8988T (cell line): ENCODE data around the gene KRTAP8-1.

Source experiments
- DNase-seq: peaks from one replicate; pipeline ENCODE4 v3.0.0; 2011

The KRTAP8-1 gene, protein sequence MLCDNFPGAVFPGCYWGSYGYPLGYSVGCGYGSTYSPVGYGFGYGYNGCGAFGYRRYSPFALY

DNA sequence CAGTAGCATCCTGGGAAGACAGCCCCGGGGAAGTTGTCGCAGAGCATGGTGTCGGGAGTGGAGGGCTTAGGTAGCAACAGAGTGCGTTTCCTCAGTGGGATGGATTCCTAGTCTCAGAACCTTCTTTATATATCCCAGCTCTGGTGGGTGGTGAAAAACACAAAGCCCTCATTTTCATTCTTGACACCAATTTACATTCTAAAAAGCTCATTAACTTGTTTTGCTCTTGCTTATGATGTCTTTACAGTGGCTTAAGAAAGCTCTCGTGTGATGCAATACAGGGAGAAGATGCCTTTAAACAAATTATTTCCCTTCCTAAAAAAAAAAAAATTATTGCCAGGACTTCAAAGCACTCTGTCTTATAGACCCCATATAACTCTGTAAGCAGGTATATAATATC, at the start of gene KRTAP8-1:
Gene KRTAP8-1, minus strand, starts transcription at position 101 of the 400 bp plus-strand sequence. Its CDS starts 54 bp downstream, at position 47.
- DNase-seq = no peak

DNA sequence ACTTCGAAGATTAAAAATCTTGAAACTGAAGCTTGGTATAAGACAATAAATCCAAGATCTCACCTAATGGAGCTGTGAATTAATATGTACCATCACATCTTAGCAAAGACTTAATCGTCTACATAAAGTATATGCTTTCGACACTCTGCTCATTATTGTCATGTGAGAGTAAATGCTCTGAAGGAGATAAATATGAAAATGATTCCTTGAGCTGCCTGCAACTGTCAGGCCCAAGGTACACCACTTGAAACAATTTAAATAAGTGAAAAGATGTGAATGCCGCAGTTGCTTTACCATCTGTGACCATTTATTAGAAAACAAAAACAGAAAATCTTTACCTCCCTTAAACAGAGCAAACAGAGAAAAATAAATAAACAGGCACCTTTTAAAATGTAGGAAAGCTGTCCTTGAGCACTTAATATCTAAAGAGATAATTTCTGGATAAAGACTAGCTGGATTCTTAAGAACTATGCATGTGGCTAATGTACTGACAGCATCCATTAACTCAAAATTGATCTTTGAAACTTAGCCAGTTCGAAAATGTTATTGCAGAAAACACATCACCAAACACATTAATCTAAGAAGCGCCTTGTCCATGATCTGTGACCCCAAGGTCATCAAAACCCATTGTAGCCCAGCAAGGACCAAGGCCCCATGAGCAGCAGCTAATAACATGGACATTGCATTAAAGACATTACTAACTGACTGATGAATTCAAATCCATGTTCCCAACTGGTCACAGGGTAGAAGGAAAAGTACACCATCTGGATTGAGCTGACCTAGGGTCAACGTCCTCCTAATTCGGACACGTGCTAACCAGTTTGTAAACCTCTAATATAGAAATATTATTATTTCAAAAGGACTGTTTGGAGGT, 34.8 kb upstream of the KRTAP8-1 start:
- no peak for DNase-seq

DNA sequence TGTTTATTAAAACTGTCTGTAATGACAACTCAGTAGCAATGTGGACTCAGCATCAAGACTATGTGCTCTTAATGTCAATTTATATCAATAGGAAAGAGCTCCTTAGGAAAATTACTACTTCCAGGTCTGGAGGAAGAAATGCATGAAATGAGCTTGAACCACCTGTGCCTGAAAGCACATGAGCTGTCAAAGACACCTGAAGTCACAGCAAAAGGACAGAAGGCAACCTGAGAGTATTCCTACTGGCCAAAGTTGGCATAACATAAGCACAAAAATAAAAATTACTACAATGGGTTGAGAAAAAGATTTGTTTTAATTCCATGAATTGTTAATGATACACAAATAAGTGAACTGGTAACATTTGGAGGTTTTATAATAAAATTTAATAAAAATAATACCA, 29.9 kb upstream of the KRTAP8-1 start:
- no peak for DNase-seq

DNA sequence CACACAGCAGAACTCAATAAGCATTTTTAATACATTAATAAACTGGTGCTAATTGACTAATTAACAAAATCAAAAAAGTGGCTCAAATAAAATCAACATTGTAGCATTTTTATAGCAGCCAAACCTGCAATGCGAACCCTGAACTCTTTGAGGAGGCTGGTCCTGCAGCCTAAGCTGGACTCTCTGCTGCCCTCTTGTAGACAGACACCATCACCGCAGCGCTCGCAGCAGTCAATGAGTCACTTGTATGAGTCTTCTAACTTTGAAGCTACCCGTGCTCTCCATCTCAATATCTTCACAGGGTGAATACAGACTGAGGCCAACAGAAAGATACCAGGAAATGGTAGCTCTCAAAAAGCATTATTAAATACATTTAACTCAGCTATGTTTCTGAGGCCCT, 26.2 kb upstream of the KRTAP8-1 start:
- DNase-seq = peak; percentile 13

DNA sequence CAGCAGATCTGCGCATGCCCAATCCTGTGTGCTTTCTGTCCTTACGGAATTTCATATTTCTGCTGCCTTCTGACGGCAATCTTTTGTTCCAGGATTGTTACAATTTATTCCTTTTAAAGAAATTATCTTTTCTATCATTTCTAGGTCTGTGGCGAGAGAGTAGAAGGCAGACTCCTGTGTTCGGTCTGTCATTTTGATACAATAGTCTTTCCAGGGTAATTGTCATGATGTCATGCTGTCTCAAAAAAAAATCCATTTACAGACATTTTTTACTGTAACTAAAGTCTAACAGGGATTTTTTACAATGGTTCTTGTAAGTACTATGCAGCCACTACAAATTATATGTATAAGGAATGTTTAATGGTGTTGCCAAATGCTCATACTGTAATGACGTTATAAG, 25.5 kb upstream of the KRTAP8-1 start:
- no peak for DNase-seq

DNA sequence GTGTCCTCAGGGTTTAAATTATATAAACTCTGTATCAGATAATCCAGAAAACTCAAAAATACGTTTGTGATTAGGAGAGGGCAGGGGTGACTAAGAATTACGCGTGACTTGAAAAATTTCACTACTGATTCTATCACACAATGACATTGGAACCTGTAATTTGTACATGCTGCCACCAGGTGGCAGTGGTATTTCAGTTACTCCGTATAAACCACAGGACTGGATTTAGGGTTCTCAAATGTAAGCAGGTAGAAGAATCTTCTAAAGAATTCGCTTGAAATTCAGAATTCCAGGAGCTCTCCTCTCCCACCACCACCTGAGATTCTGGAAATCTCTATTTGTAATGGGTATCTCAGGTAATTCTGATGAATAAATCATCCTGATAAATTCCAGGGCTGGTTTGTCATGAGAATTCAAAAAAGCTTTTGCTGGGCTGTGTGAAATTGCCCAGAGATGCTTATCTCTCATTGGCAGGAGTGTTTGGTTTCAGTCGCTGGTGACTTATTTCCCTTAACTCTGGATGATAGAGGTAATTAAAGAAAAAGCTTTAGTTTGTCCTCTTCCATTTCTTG, 18.2 kb upstream of the KRTAP8-1 start:
- DNase-seq = no peak

DNA sequence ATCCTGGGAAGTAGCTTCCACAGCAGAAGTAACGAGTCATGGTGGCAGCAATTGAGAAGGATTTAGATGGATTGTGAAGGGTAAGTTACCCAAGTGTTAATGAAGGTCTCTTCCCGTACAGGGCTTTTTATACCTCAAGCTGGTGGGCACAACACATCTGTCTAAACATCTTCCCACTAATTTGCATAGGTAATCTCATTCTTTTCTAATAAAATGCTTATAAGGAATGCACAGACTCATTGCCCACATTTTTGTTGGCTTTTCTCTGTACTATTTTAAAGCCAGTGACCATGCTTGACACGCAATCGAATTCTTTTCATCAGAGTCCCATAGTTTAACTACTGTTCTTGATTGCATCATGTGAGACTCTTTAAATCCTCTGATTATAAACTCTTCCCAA, 16.6 kb upstream of the KRTAP8-1 start, which contains the start of gene KRTAP7-1:
Gene KRTAP7-1, minus strand, starts transcription at position 101 of the 400 bp plus-strand sequence. Its CDS starts 61 bp downstream, at position 40.
- DNase-seq = no peak

DNA sequence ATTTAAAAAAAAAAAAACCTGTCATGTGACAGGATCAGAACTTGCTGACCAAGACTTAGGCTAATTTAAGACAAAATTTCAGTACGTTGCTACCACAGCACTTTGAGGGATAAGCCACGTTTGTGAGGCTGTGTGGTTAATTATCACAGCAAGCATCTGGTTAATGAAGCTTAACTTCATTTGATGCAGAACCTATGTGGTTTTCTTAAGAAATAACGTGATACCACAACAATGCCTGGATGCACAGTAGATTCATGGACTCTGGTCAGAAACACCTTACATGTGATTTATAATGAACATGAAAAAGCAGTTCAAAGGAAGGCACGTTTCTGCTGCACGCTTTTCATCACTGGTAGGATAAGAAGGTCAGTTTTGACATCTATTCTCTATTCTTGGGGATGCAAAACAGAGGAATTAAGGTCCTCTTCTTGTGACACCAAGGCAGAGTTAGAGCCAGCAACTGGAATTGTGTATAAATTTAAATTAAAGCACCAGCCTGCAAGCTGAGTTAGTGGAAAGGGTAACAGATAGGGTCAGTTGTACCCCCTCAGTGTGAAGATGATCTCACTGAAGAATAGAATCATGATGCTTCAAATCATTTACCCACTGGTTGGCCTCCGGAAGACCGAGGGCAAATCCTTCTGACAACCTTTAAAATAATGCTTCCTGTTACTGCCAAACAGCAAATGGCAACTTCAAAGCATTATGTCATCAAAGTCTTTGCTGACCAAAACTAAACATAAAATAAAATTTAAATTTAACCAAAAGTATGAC, 6.0 kb upstream of the KRTAP8-1 start:
- no peak for DNase-seq

DNA sequence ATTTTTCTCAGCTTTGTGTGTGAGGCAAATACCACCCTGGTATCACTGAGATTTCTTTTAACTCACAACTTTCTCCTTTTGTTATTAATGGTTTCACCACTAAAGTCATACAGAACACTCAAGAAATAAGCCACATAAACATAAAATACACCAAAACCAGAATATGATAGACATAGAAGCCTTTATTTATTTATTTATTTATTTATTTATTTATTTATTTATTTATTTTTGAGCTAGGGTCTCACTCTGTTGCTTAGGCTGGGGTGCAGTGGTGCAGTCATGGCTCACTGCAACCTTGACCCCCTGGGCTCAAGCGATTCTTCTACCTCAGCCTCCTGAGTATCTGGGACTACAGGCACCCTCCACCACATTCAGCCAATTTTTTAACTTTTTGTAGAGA, 12.5 kb downstream of the KRTAP8-1 start:
- DNase-seq = no peak

DNA sequence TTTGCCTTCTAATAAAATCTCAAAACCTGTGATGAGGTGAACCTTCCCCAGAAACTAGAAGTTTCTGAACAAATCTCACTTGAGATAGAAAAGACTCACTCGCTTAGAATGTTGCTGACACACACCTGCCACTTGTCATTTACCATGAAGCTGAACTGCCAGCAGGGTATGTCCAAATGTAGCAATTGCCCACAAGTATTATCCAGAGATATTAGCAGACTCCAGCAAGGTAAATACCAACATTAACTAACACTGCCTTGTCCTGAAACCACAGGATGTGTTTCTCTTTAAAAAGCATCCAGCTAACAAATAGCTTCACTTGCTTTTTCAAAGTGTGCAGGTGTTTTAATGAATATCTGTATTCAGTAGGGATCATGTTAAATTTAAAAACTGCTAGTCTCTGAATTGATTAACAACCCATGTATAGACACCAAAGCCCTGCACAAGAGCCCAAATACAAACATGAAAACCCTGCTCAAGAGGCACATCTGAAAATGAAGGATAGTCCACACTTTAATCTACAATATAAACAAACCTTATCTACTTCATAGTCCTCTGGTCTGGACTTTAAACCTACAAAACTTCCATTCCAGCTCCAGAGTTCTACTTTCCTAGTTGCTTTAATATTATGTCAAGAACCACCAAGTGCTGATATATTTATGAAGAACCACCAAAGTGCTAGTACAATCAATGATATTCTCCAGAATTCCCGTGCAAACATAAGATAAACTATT, 19.3 kb downstream of the KRTAP8-1 start:
- no peak for DNase-seq

DNA sequence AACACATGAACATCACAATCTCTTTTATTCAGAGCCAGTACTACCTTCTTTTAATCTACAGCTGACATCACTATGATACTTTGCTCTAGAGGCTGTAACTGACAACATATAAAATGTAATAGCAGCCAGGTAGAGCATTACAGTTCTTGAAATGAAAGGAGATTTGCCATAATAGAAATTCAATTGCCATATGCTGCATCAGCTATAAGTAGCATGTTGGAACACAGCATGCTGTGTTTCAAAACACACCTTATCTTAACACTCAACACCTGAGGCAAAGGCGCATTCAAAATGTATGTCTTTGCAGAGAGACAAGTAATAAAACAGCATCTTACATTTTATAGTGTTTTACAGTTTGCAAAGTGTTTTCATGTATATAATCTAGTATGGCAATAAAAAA, 33.8 kb downstream of the KRTAP8-1 start:
- no peak for DNase-seq

DNA sequence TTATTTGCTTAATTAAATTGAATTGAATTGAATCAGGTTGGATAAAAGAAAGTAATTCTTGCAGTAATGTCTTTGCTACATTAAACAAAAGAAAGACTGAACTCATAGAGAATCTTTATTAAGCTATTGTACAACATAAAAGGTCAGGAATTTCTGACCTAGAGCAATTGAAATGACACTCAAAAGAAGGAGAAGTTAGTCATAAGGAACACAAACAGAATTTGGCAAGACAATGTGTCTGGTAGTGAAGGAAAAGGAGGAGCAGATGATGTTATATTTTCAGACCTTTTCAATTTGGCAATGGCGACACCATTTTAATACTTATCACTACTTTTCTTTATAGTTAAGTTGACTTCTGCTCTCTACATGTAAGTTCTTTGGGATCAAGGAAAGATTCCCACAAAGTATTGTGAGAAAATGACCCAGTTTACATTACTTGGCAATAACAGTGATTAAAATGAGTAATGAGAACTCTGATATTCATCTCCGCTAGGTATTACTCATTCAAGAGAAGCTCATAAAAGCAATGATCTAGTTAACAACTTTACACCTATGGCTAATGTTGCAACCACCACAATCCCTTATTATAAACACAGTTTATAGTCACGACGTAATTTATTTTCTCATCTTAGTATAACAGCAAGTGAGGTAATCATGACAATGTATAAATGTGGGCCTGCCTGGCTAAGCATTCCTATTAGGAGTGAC, 43.2 kb downstream of the KRTAP8-1 start:
- DNase-seq = no peak
